SK-N-MC (cell line): ENCODE measurements around the gene GOLIM4.

Experiments used
- EZH2 ChIP-seq: fragments of 200-600 bp; sonication (generic); IDR thresholded peaks from one replicate; pipeline ENCODE4 v1.6.1; 2017; ENCODE audit warnings: antibody characterized with exemption
- POLR2AphosphoS5 ChIP-seq: IDR thresholded peaks from 2 replicates; pipeline ENCODE4 v1.6.1; 2012; ENCODE audit warnings: mild to moderate bottlenecking, low read depth, low read length, borderline replicate concordance

- TF ChIP-seq POLR2AphosphoS5 (no peak), EZH2 (no peak)
These were observed 2.5 kb downstream of the GOLIM4 start for GRCh38 chr3:168093229-168093628.
